Measurements from ENCODE around the gene AKR7A2. TPM values are rescaled to one million over a fixed set of nuclear protein-coding genes. Genes with fewer than 3 reads are reported as not detected.

Gene AKR7A2
- polyA plus RNA-seq (2013): 60.1 and 60.6 TPM in 2 replicates

DNA sequence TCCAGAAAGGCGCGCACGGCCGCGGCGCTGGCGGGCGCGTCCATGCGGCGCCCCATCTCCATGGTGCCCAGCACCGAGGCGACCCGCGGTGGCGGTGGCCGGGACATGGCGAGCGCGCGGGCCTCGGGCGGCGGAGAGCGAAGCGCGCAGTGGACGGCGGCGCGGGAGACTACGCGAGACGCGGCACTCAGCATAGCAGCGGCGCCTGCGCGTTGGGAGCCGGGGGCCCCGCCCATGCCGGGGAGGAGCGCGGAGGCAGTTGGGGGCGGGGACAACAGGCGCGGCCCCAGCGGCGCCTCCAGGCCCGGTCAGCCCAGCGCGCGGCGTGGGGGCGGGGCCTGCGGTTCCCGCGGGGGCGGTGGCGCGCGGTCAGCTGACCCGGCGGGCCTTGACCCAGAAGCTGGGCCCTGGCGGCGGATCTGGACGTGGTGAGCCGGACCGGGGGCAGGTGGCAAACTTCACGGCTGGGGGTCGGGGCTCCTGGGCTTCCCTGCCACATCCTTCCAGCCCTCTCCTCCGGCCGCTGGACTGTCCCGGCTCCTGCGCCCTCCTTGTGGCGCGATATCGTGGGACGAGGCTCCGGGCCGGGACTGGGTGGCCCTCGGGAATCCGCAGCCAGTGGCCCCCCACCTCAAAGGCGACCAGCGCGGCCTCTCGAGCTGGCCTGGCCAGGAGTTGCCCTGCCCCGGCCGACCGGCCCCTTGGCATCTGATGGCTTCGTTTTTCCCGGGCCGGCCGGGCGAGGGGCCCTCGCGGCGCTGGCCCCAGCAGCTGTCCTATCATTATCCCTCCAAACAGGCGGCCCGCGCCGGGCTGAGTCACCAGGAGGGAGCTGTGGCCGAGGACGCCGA lies at the start of gene AKR7A2, which contains the start of gene SLC66A1:
Gene AKR7A2 (minus strand): TSS at position 214 of the 851 bp plus-strand sequence. CDS start 20 bp downstream, at position 194.
Gene SLC66A1 (plus strand): TSS at position 396 of the 851 bp plus-strand sequence. CDS start 5,352 bp downstream, outside the sequence.
- peaks cover 16% of the 10 kb centered on the region for H3K79me1 ChIP-seq (ENCODE audit: low read length)
- no CpG with 5 or more reads among the region's 105 CpGs for WGBS (ENCODE audit: extremely low coverage, insufficient coverage, insufficient read length)
- peak within 1 kb of the TSS; percentile 72 for H2BK120ac ChIP-seq (ENCODE audit: insufficient read depth, low read length, poor library complexity)
- H3K4me3 ChIP-seq (ENCODE audit: low read depth, low read length): peak within 1 kb of the TSS; percentile 96
- peaks cover 30 to 34% of the 10 kb centered on the region in 2 experiments for H3K4me1 ChIP-seq (ENCODE audit: control insufficient read depth in 1 of 2, insufficient read depth in 2 of 2, low read length in 2 of 2)
- H3K36me3 ChIP-seq (ENCODE audit: control insufficient read depth in 1 of 2, insufficient read depth in 2 of 2, low read length in 2 of 2): peaks cover 21 to 23% of the 10 kb centered on the region in 2 experiments
- peak within 1 kb of the TSS; percentile 87 for H2AFZ ChIP-seq (ENCODE audit: insufficient read depth, low read length, poor library complexity)
- peak within 1 kb of the TSS; percentile 89 for H3K18ac ChIP-seq (ENCODE audit: low read length)
- peak within 1 kb of the TSS; percentile 87 for H2BK5ac ChIP-seq (ENCODE audit: low read depth, low read length, poor library complexity)
- H3K9ac ChIP-seq (ENCODE audit: low read length): peak within 1 kb of the TSS; percentile 94
- peak; percentile 93 to 99 for DNase-seq
- peak within 1 kb of the TSS; percentile 96 for H3K14ac ChIP-seq (ENCODE audit: low read length)
- peaks cover 15% of the 10 kb centered on the region for H3K79me2 ChIP-seq (ENCODE audit: control insufficient read depth, insufficient read depth, low read length, poor library complexity)
- H3K27me3 ChIP-seq (ENCODE audit: insufficient read depth, low read length): no peaks in the 10 kb centered on the region
- peak within 1 kb of the TSS; percentile 27 for H2BK12ac ChIP-seq (ENCODE audit: low read length)
- peak within 1 kb of the TSS; percentile 89 for H3K4me2 ChIP-seq (ENCODE audit: low read length)
- peak within 1 kb of the TSS; percentile 82 for H2AK5ac ChIP-seq (ENCODE audit: low read length)
- H4K91ac ChIP-seq (ENCODE audit: low read depth, low read length): peak within 1 kb of the TSS; percentile 93
- peak within 1 kb of the TSS; percentile 72 for H3K27ac ChIP-seq (ENCODE audit: low read depth, low read length)
- H3K4ac ChIP-seq (ENCODE audit: low read depth, low read length): peak within 1 kb of the TSS; percentile 53
- no peak within 1 kb of the TSS for H3K23ac ChIP-seq (ENCODE audit: low read length)
- H4K12ac ChIP-seq (ENCODE audit: low read depth, low read length): peak within 1 kb of the TSS; percentile 71
- peak within 1 kb of the TSS; percentile 86 for H4K8ac ChIP-seq (ENCODE audit: low read depth, low read length)
- no peaks in the 10 kb centered on the region for H3K9me3 ChIP-seq (ENCODE audit: insufficient read depth, low read depth, low read length)

DNA sequence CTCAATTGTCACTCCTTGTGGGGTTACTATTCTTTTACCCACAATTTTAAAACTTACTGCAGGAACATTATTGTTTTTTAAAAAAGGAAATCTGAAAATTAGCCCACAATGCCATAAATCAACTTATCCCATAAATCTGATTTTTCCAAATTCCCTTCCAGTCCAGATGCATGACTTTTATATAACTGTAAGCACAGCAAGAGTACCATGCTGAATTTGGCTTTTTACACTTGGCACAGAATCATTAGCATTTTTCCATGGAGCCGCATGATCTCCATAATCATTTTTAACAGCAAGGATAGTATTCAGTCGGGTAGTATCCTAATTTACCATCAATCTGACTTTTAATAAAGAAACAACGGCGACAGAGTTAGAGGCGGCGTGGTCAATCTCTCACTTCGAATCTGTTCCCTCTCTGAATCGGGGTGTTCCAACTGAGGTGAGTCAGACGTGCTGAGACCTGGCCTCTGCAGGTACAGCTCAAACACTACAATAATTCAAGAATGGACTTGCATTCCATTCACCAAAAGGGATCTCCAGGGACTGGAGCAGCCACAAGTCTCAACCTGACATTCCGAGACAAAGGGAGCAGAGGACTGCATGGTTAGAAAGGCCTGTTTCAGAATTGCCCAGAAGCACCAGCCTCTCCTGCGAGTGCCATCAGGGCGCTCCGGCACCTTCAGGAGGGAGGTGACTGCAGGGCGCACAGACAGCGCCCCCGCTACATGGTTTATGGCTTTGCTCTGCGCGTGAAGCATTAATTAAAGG lies 49.1 kb upstream of the AKR7A2 start:
- no peak overlapping the region for H4K8ac ChIP-seq (ENCODE audit: low read depth, low read length)
- H3K27me3 ChIP-seq (ENCODE audit: insufficient read depth, low read length): no peaks in the 10 kb centered on the region
- no peak overlapping the region for H4K12ac ChIP-seq (ENCODE audit: low read depth, low read length)
- no peaks in the 10 kb centered on the region for H3K79me1 ChIP-seq (ENCODE audit: low read length)
- H3K4ac ChIP-seq (ENCODE audit: low read depth, low read length): no peak overlapping the region
- H3K9ac ChIP-seq (ENCODE audit: low read length): no peak overlapping the region
- H3K4me3 ChIP-seq (ENCODE audit: low read depth, low read length): no peak overlapping the region
- H3K4me1 ChIP-seq (ENCODE audit: control insufficient read depth in 1 of 2, insufficient read depth in 2 of 2, low read length in 2 of 2): peaks cover 2 to 3% of the 10 kb centered on the region in 2 experiments
- no peak overlapping the region for H3K14ac ChIP-seq (ENCODE audit: low read length)
- no peak overlapping the region for H3K23ac ChIP-seq (ENCODE audit: low read length)
- no peak overlapping the region for H2BK12ac ChIP-seq (ENCODE audit: low read length)
- H3K79me2 ChIP-seq (ENCODE audit: control insufficient read depth, insufficient read depth, low read length, poor library complexity): peaks cover 5% of the 10 kb centered on the region
- H2BK5ac ChIP-seq (ENCODE audit: low read depth, low read length, poor library complexity): no peak overlapping the region
- H2BK120ac ChIP-seq (ENCODE audit: insufficient read depth, low read length, poor library complexity): no peak overlapping the region
- H3K27ac ChIP-seq (ENCODE audit: low read depth, low read length): no peak overlapping the region
- H3K36me3 ChIP-seq (ENCODE audit: control insufficient read depth in 1 of 2, insufficient read depth in 2 of 2, low read length in 2 of 2): peaks cover 20 to 31% of the 10 kb centered on the region in 2 experiments
- no peak overlapping the region for H3K18ac ChIP-seq (ENCODE audit: low read length)
- no peak overlapping the region for H4K91ac ChIP-seq (ENCODE audit: low read depth, low read length)
- no peak overlapping the region for H2AFZ ChIP-seq (ENCODE audit: insufficient read depth, low read length, poor library complexity)
- H3K9me3 ChIP-seq (ENCODE audit: insufficient read depth, low read depth, low read length): no peaks in the 10 kb centered on the region
- H2AK5ac ChIP-seq (ENCODE audit: low read length): no peak overlapping the region
- H3K4me2 ChIP-seq (ENCODE audit: low read length): no peak overlapping the region
- WGBS (ENCODE audit: extremely low coverage, insufficient coverage, insufficient read length): no CpG with 5 or more reads among the region's 18 CpGs
- DNase-seq: no peak

DNA sequence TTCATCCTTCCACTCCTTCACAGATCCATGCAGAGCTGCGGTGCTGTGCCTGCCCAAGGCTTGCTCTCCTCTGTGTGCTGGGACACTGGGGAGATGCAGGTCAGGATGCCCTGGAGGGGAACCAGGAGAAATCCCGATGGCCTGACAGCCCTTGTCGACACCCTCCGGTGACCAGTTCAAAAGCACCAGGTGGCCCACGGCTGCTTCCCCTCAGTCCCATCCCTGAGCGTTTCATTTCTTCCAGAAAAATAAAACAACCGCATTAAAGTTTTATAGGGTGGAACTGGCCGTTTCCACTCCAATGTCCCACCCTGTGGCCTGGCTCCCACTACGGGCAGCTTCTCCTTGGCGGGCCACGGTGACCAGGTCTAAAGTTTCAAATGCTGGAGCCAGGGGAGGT lies 48.5 kb upstream of the AKR7A2 start:
- no CpG with 5 or more reads among the region's 11 CpGs for WGBS (ENCODE audit: extremely low coverage, insufficient coverage, insufficient read length)
- no peak for DNase-seq
- Histone ChIP-seq H3K4ac (ENCODE audit: low read depth, low read length) (no peak overlapping the region), H3K79me1 (ENCODE audit: low read length) (no peaks in the 10 kb centered on the region), H4K8ac (ENCODE audit: low read depth, low read length) (no peak overlapping the region), H4K12ac (ENCODE audit: low read depth, low read length) (no peak overlapping the region), H3K23ac (ENCODE audit: low read length) (no peak overlapping the region), H3K9me3 (ENCODE audit: insufficient read depth, low read depth, low read length) (no peaks in the 10 kb centered on the region), H3K27me3 (ENCODE audit: insufficient read depth, low read length) (no peaks in the 10 kb centered on the region), H3K4me3 (ENCODE audit: low read depth, low read length) (no peak overlapping the region), H3K27ac (ENCODE audit: low read depth, low read length) (no peak overlapping the region), H3K4me1 (ENCODE audit: control insufficient read depth in 1 of 2, insufficient read depth in 2 of 2, low read length in 2 of 2) (peaks cover 2 to 3% of the 10 kb centered on the region in 2 experiments), H4K91ac (ENCODE audit: low read depth, low read length) (no peak overlapping the region), H3K4me2 (ENCODE audit: low read length) (no peak overlapping the region), H2AFZ (ENCODE audit: insufficient read depth, low read length, poor library complexity) (no peak overlapping the region), H2BK5ac (ENCODE audit: low read depth, low read length, poor library complexity) (no peak overlapping the region), H3K9ac (ENCODE audit: low read length) (no peak overlapping the region), H2BK12ac (ENCODE audit: low read length) (no peak overlapping the region), H3K36me3 (ENCODE audit: control insufficient read depth in 1 of 2, insufficient read depth in 2 of 2, low read length in 2 of 2) (peaks cover 25 to 37% of the 10 kb centered on the region in 2 experiments), H3K79me2 (ENCODE audit: control insufficient read depth, insufficient read depth, low read length, poor library complexity) (peaks cover 5% of the 10 kb centered on the region), H3K18ac (ENCODE audit: low read length) (no peak overlapping the region), H3K14ac (ENCODE audit: low read length) (no peak overlapping the region), H2AK5ac (ENCODE audit: low read length) (no peak overlapping the region), H2BK120ac (ENCODE audit: insufficient read depth, low read length, poor library complexity) (no peak overlapping the region)

DNA sequence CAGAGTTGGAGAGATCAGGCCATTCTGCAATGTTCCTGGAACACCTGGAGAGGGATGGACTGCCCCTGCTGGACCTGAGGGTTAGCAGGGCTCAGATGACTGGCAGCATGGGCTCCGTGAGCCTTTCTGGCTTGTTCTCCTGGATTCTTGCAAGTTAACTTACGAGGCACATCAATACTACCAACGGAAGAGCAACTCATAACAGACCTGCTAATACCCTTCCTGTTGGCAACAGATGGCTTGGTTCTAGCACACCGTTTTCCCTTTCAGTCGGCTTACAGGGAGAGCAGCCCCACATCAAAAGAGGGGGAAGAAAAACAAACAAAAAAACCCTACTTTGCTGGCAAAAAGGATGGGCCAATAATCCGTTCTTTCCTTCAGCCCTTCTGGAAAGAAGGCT lies 48.1 kb upstream of the AKR7A2 start:
- H3K9me3 ChIP-seq (ENCODE audit: insufficient read depth, low read depth, low read length): no peaks in the 10 kb centered on the region
- H3K9ac ChIP-seq (ENCODE audit: low read length): no peak overlapping the region
- H3K14ac ChIP-seq (ENCODE audit: low read length): no peak overlapping the region
- H3K18ac ChIP-seq (ENCODE audit: low read length): no peak overlapping the region
- peaks cover 2 to 3% of the 10 kb centered on the region in 2 experiments for H3K4me1 ChIP-seq (ENCODE audit: control insufficient read depth in 1 of 2, insufficient read depth in 2 of 2, low read length in 2 of 2)
- no peak overlapping the region for H4K12ac ChIP-seq (ENCODE audit: low read depth, low read length)
- H2BK120ac ChIP-seq (ENCODE audit: insufficient read depth, low read length, poor library complexity): no peak overlapping the region
- no peak overlapping the region for H3K4ac ChIP-seq (ENCODE audit: low read depth, low read length)
- WGBS (ENCODE audit: extremely low coverage, insufficient coverage, insufficient read length): no CpG with 5 or more reads among the region's 6 CpGs
- no peak overlapping the region for H4K8ac ChIP-seq (ENCODE audit: low read depth, low read length)
- H3K4me3 ChIP-seq (ENCODE audit: low read depth, low read length): no peak overlapping the region
- H2BK12ac ChIP-seq (ENCODE audit: low read length): no peak overlapping the region
- no peak overlapping the region for H2AK5ac ChIP-seq (ENCODE audit: low read length)
- no peak for DNase-seq
- H3K79me2 ChIP-seq (ENCODE audit: control insufficient read depth, insufficient read depth, low read length, poor library complexity): peaks cover 5% of the 10 kb centered on the region
- H3K36me3 ChIP-seq (ENCODE audit: control insufficient read depth in 1 of 2, insufficient read depth in 2 of 2, low read length in 2 of 2): peaks cover 27 to 34% of the 10 kb centered on the region in 2 experiments
- no peak overlapping the region for H4K91ac ChIP-seq (ENCODE audit: low read depth, low read length)
- H3K27ac ChIP-seq (ENCODE audit: low read depth, low read length): no peak overlapping the region
- H3K27me3 ChIP-seq (ENCODE audit: insufficient read depth, low read length): no peaks in the 10 kb centered on the region
- H2BK5ac ChIP-seq (ENCODE audit: low read depth, low read length, poor library complexity): no peak overlapping the region
- H3K4me2 ChIP-seq (ENCODE audit: low read length): no peak overlapping the region
- H2AFZ ChIP-seq (ENCODE audit: insufficient read depth, low read length, poor library complexity): no peak overlapping the region
- H3K79me1 ChIP-seq (ENCODE audit: low read length): no peaks in the 10 kb centered on the region
- no peak overlapping the region for H3K23ac ChIP-seq (ENCODE audit: low read length)

Measured in trophoblast cell (in vitro differentiated cells and primary cell).